Endothelial cell of umbilical vein (primary cell): ENCODE results near the gene RAB3GAP1. TPM values are rescaled to one million over a fixed set of nuclear protein-coding genes. Genes with fewer than 3 reads are reported as not detected.

Experiments
- BruUV-seq: library from RNA; stranded (reverse); fragments of 400-500 nt; replicated peaks from 2 replicates; lab custom pipeline; 2021; lab: Mats Ljungman, UMichigan
- CTCF ChIA-PET: fragments of 300-600, 350-600 bp; sonication (Branson Sonifier 250); formaldehyde crosslinking; loops from one replicate; lab custom pipeline; 2021; ENCODE audit warnings: antibody characterized with exemption, inconsistent platforms; lab: Charles Lee
- POLR2A ChIA-PET: fragments of 300-600, 350-600 bp; sonication (Branson Sonifier 250); formaldehyde crosslinking; loops from one replicate; lab custom pipeline; 2021; ENCODE audit warnings: antibody characterized with exemption, inconsistent platforms; lab: Charles Lee
- DNase-seq: peaks from one replicate; pipeline ENCODE4 v3.0.0-alpha.2; 2011; ENCODE audit warnings: low read depth, low spot score
- FAIRE-seq: peaks from 2 replicates; lab custom pipeline; 2011; peaks lifted over from hg19 to GRCh38; lab: Jason Lieb, UNC
- H2AFZ ChIP-seq: 2 replicates; pipeline ENCODE4 v1.6.0; 2012; ENCODE audit warnings: low read depth, low read length, control low read depth, inconsistent platforms
- H3K27ac ChIP-seq: 2 replicates; pipeline ENCODE4 v1.5.1; 2011; ENCODE audit warnings: low read depth, mild to moderate bottlenecking, control low read depth, low read length, moderate library complexity; ENCODE audit not compliant: insufficient read depth
- H3K27me3 ChIP-seq, 2 experiments: 2 replicates each; pipeline versions ENCODE4 v1.6.0 to v1.6.1; 2011; ENCODE audit warnings: low read length in 2 of 2, mixed read lengths in 1 of 2; ENCODE audit not compliant: control insufficient read depth in 2 of 2, insufficient read depth in 2 of 2
- H3K36me3 ChIP-seq, 2 experiments: 2 replicates in 1 of 2; 3 replicates in 1 of 2; pipeline ENCODE4 v1.5.1; 2011; ENCODE audit warnings: low read length in 2 of 2, mild to moderate bottlenecking in 1 of 2, moderate library complexity in 1 of 2; ENCODE audit not compliant: control insufficient read depth in 2 of 2, insufficient read depth in 2 of 2; ENCODE audit errors: extremely low read depth in 1 of 2
- H3K4me1 ChIP-seq: 3 replicates; pipeline ENCODE4 v1.5.1; 2011; ENCODE audit warnings: mild to moderate bottlenecking, low read length; ENCODE audit not compliant: control insufficient read depth, insufficient read depth; ENCODE audit errors: extremely low read depth
- H3K4me2 ChIP-seq: 2 replicates; pipeline ENCODE4 v1.6.1; 2011; ENCODE audit warnings: low read length, control low read depth, mixed read lengths; ENCODE audit not compliant: insufficient read depth
- H3K4me3 ChIP-seq, 3 experiments: fragments of 200-600 bp in 1 of 3; sonication (generic), shearing (Covaris generic) in 1 of 3; replicated peaks in 1 of 3; 2 replicates each; pipeline ENCODE4 v1.5.1; 2011 to 2016; ENCODE audit warnings: control low read depth in 3 of 3, low read length in 3 of 3, mild to moderate bottlenecking in 2 of 3, inconsistent platforms in 1 of 3, low read depth in 1 of 3, moderate library complexity in 1 of 3; ENCODE audit not compliant: insufficient read depth in 1 of 3
- H3K79me2 ChIP-seq: 2 replicates; pipeline ENCODE4 v1.6.0; 2012; ENCODE audit warnings: low read length, inconsistent platforms; ENCODE audit not compliant: control insufficient read depth, insufficient read depth
- H3K9ac ChIP-seq: replicated peaks from 2 replicates; pipeline ENCODE3; 2011; ENCODE audit warnings: low read length, control low read depth; ENCODE audit not compliant: insufficient read depth; ENCODE audit errors: extremely low read depth
- H3K9me1 ChIP-seq: replicated peaks from 3 replicates; pipeline ENCODE4 v1.6.0; 2011; ENCODE audit warnings: mild to moderate bottlenecking, low read length; ENCODE audit not compliant: control insufficient read depth, insufficient read depth; ENCODE audit errors: extremely low read depth
- H3K9me3 ChIP-seq: replicated peaks from 2 replicates; pipeline ENCODE4 v1.5.1; 2012; ENCODE audit warnings: low read length, inconsistent platforms; ENCODE audit not compliant: control insufficient read depth, insufficient read depth
- H4K20me1 ChIP-seq: replicated peaks from 2 replicates; pipeline ENCODE3; 2011; ENCODE audit warnings: mild to moderate bottlenecking, low read length; ENCODE audit not compliant: control insufficient read depth, insufficient read depth; ENCODE audit errors: extremely low read depth
- CTCF ChIP-seq, 2 donors: IDR thresholded peaks; 1 replicate in 1 of 2; 2 replicates in 1 of 2; pipeline ENCODE4 v1.5.1; 2011; ENCODE audit warnings: low read length in 2 of 2, mild to moderate bottlenecking in 2 of 2, moderate library complexity in 2 of 2, control low read depth in 1 of 2, inconsistent platforms in 1 of 2, low read depth in 1 of 2; ENCODE audit not compliant: insufficient read depth in 1 of 2; ENCODE audit errors: extremely low read depth in 1 of 2
- EZH2 ChIP-seq: IDR thresholded peaks from 2 replicates; pipeline ENCODE4 v1.6.1; 2012; ENCODE audit warnings: borderline replicate concordance, low read depth, mild to moderate bottlenecking, moderate library complexity, low read length, inconsistent platforms; ENCODE audit not compliant: severe bottlenecking
- FOS ChIP-seq: IDR thresholded peaks from 2 replicates; pipeline ENCODE4 v1.6.1; 2011; ENCODE audit warnings: mild to moderate bottlenecking, low read length, moderate library complexity, borderline replicate concordance; ENCODE audit not compliant: insufficient read depth
- GATA2 ChIP-seq: IDR thresholded peaks from 2 replicates; pipeline ENCODE4 v1.7.0; 2011; ENCODE audit warnings: low read depth, mild to moderate bottlenecking, moderate library complexity, mixed read lengths, low read length; ENCODE audit not compliant: insufficient read length, insufficient read depth
- JUN ChIP-seq: IDR thresholded peaks from 2 replicates; pipeline ENCODE4 v1.6.1; 2011; ENCODE audit warnings: borderline replicate concordance, low read depth; ENCODE audit not compliant: insufficient read length, insufficient read depth
- MAX ChIP-seq: IDR thresholded peaks from 2 replicates; pipeline ENCODE4 v1.6.1; 2011; ENCODE audit not compliant: insufficient read depth, insufficient read length
- MYC ChIP-seq: IDR thresholded peaks from one replicate; pipeline ENCODE4 v1.6.1; 2011; ENCODE audit warnings: mild to moderate bottlenecking, low read depth, low read length
- POLR2A ChIP-seq: IDR thresholded peaks from 2 replicates; pipeline ENCODE4 v1.6.1; 2012; ENCODE audit warnings: low read depth, mild to moderate bottlenecking, control low read depth, low read length
- POLR2AphosphoS5 ChIP-seq: IDR thresholded peaks from 2 replicates; pipeline ENCODE4 v1.6.1; 2012; ENCODE audit warnings: low read depth, mild to moderate bottlenecking, control low read depth, low read length, moderate library complexity; ENCODE audit not compliant: insufficient read depth
- dilution Hi-C: fragments of 300-500 bp; cut with MboI; formaldehyde crosslinking; loops from one replicate; pipeline ENCODE4 v1.15.0; 2019; ENCODE audit warnings: low sequenced_read_pairs; ENCODE audit not compliant: extremely low pct_ligation_motif_present
- intact Hi-C: fragments of 100-400 bp; cut with micrococcal nuclease; formaldehyde crosslinking; loops from one replicate; pipeline ENCODE4 v1.10.0; 2022
- polyA plus RNA-seq, 4 experiments: library from polyadenylated mRNA; depleted of rRNA in 3 of 4; stranded (reverse) in 3 of 4; unstranded in 1 of 4; fragments of >200 nt; gene quantifications; 2 replicates each; pipeline versions ENCODE4 v1.2.1 to v1.2.3, GENCODE V29; 2011 to 2012; ENCODE audit warnings: missing spikeins in 1 of 4
- total RNA-seq: library from RNA; stranded (reverse); gene quantifications from 2 replicates; pipeline ENCODE4 v1.2.3, GENCODE V29; 2021

RAB3GAP1 gene
- total and polyA plus RNA-seq, 2 donors (not counting 3 experiments of a cell fraction or from before 2014, with no cell fraction given) = 14.9 to 39.5 TPM

GRCh38 chr2:135093670-135094330, 41.7 kb downstream of the RAB3GAP1 start:
- DNase-seq = no peak
- H3K4me3 ChIP-seq = no peak overlapping the region
- no peak overlapping the region for H3K9ac ChIP-seq
- H3K9me1 ChIP-seq = no peaks in the 10 kb centered on the region
- H3K4me2 ChIP-seq = no peak overlapping the region
- peaks cover 2 to 13% of the 10 kb centered on the region in 2 experiments for H3K36me3 ChIP-seq
- intact Hi-C loops = no loop called here
- dilution Hi-C loops = no loop called here
- FAIRE-seq = no peak
- no peaks in the 10 kb centered on the region for H3K4me1 ChIP-seq
- no TSS peak for BruUV-seq
- CTCF ChIA-PET = no interaction called here
- H3K79me2 ChIP-seq = peaks cover 6% of the 10 kb centered on the region
- H3K27me3 ChIP-seq = no peaks in the 10 kb centered on the region
- H2AFZ ChIP-seq = no peak overlapping the region
- H3K9me3 ChIP-seq = no peaks in the 10 kb centered on the region
- TF ChIP-seq MAX (no peak), CTCF (IDR thresholded peaks at IDR 0.05; ENCODE audit: extremely low read depth in 1 of 2, insufficient read depth in 1 of 2, low read depth in 1 of 2, low read length in 2 of 2) (no peak), FOS (no peak), POLR2AphosphoS5 (no peak), MYC (no peak), GATA2 (no peak), EZH2 (no peak), JUN (no peak), POLR2A (no peak)
- H3K27ac ChIP-seq = no peak overlapping the region
- POLR2A ChIA-PET = no interaction called here
- peaks cover 2% of the 10 kb centered on the region for H4K20me1 ChIP-seq
